ENCODE data around the gene OSM. TPM values are rescaled to one million over a fixed set of nuclear protein-coding genes. Genes with fewer than 3 reads are reported as not detected.

OSM gene
- polyA plus RNA-seq, 3 donors = 48.0 to 295 (median 146) TPM

DNA sequence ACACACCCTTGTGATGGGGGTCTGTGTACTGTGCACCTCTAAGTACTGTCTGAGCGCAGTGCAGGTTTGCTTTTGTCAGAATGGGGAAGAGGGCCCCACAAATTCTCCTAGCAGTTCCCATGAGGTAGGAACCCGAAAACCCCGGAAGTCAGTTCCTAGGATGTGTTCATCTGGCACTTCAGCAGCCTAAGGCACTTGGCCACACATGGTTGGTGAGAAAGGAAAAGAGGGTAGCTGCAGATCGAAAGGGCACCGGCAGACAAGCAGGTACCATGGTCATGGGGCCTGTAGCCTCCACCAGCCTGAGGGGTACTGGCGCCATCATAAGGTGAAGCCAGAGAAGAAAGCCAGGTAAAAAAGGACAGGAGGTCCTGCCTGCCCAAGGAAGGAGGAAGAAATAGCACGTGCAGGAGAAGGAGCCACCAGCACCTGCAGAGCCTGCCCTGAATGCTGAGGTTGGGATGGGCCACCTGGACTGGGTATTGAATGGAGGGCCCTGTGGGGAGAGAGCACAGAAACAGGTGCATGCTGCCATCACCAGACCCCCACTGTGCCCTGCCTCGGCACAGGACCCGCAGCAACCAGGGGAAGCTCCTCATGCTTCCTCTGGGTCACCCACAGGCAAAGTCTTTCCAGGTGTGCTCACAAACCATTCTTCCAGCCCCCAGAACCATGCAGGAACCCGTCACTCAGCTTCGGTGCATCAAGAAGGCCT lies 30.8 kb upstream of the OSM start:
- no peak for DNase-seq
- TF ChIP-seq, protein P1, sequence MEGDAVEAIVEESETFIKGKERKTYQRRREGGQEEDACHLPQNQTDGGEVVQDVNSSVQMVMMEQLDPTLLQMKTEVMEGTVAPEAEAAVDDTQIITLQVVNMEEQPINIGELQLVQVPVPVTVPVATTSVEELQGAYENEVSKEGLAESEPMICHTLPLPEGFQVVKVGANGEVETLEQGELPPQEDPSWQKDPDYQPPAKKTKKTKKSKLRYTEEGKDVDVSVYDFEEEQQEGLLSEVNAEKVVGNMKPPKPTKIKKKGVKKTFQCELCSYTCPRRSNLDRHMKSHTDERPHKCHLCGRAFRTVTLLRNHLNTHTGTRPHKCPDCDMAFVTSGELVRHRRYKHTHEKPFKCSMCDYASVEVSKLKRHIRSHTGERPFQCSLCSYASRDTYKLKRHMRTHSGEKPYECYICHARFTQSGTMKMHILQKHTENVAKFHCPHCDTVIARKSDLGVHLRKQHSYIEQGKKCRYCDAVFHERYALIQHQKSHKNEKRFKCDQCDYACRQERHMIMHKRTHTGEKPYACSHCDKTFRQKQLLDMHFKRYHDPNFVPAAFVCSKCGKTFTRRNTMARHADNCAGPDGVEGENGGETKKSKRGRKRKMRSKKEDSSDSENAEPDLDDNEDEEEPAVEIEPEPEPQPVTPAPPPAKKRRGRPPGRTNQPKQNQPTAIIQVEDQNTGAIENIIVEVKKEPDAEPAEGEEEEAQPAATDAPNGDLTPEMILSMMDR (IDR thresholded peaks at IDR 0.05) = no peak
- Histone ChIP-seq H3K9ac (ENCODE audit: insufficient read depth, low read length, poor library complexity, severe bottlenecking) (no peak overlapping the region), H4K20me1 (ENCODE audit: insufficient read depth, low read length) (peaks cover 48% of the 10 kb centered on the region), H3K4me2 (replicated peaks; ENCODE audit: extremely low read depth, low read length, poor library complexity, severe bottlenecking) (no peak overlapping the region), H3K4me3 (replicated peaks in 1 of 3; ENCODE audit: low read depth in 2 of 3, low read length in 3 of 3) (no peak overlapping the region), H3K4me1 (ENCODE audit: control insufficient read depth in 1 of 2, insufficient read depth in 2 of 2, low read length in 2 of 2) (peaks cover 16% of the 10 kb centered on the region in 2 donors), H3K27ac (ENCODE audit: low read depth in 1 of 2, low read length in 2 of 2) (no peak overlapping the region), H3K79me2 (ENCODE audit: insufficient read depth, low read length) (no peaks in the 10 kb centered on the region), H3K36me3 (replicated peaks in 1 of 2; ENCODE audit: control insufficient read depth in 1 of 2, insufficient read depth in 2 of 2, low read length in 2 of 2) (peaks cover 72 to 88% of the 10 kb centered on the region in 2 donors), H3K27me3 (ENCODE audit: control insufficient read depth in 2 of 2, insufficient read depth in 2 of 2, low read length in 2 of 2) (no peaks in the 10 kb centered on the region), H2AFZ (ENCODE audit: insufficient read depth, low read depth, low read length, poor library complexity, severe bottlenecking) (no peak overlapping the region), H3K9me3 (replicated peaks in 1 of 2; ENCODE audit: control insufficient read depth in 1 of 2, insufficient read depth in 1 of 2, low read length in 2 of 2) (no peaks in the 10 kb centered on the region)
- intact Hi-C loops (cut with micrococcal nuclease) = no loop called here
- Mint-ChIP-seq H3K4me3 (no peak overlapping the region), H3K4me1 (peaks cover 22% of the 10 kb centered on the region), H3K36me3 (peaks cover 86 to 89% of the 10 kb centered on the region in 2 donors), H3K27ac (peak overlapping the region in 1 of 7 donors; percentile 41), H3K27me3 (ENCODE audit: low read depth in 3 of 3) (peaks cover 0 to 3% (median 2%) of the 10 kb centered on the region in 3 donors), H3K9me3 (no peaks in the 10 kb centered on the region)
- WGBS (ENCODE audit: insufficient coverage) = 95% methylated on average over 11 of the region's 11 CpGs

DNA sequence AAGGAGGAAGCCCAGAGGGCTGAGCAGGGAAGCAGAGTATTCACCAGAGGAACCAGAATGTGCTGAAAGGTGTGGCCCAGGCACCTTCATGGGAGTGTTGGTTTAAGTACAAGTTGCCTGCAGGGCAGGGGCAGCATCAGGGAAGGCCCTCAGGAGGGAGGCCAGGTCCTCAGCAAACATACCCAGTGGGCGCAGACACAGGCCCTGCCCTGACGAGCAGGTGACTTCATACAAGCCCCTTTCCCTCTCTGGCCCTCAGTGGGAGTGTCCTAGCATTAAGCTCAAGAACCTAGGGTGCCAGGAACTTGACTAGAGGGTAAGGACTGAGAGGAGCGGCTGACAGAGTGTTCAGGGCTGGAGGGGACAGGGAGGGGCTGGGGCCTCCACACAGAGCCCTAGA lies 30.2 kb upstream of the OSM start:
- WGBS (ENCODE audit: insufficient coverage) = 100% methylated on average over 3 of the region's 3 CpGs
- DNase-seq = no peak
- no peak overlapping the region for H3K9ac ChIP-seq (ENCODE audit: insufficient read depth, low read length, poor library complexity, severe bottlenecking)
- peaks cover 0 to 3% (median 2%) of the 10 kb centered on the region in 3 donors for H3K27me3 Mint-ChIP-seq (ENCODE audit: low read depth in 3 of 3)
- peaks cover 16% of the 10 kb centered on the region for H3K4me1 Mint-ChIP-seq
- H3K4me3 ChIP-seq (replicated peaks in 1 of 3; ENCODE audit: low read depth in 2 of 3, low read length in 3 of 3) = no peak overlapping the region
- TF ChIP-seq, protein P1 (IDR thresholded peaks at IDR 0.05) = no peak
- no peak overlapping the region for H3K27ac Mint-ChIP-seq
- peaks cover 77 to 94% of the 10 kb centered on the region in 2 donors for H3K36me3 ChIP-seq (replicated peaks in 1 of 2; ENCODE audit: control insufficient read depth in 1 of 2, insufficient read depth in 2 of 2, low read length in 2 of 2)
- no peaks in the 10 kb centered on the region for H3K9me3 ChIP-seq (replicated peaks in 1 of 2; ENCODE audit: control insufficient read depth in 1 of 2, insufficient read depth in 1 of 2, low read length in 2 of 2)
- H3K36me3 Mint-ChIP-seq = peaks cover 90 to 95% of the 10 kb centered on the region in 2 donors
- no peaks in the 10 kb centered on the region for H3K27me3 ChIP-seq (ENCODE audit: control insufficient read depth in 2 of 2, insufficient read depth in 2 of 2, low read length in 2 of 2)
- no peak overlapping the region for H3K4me2 ChIP-seq (replicated peaks; ENCODE audit: extremely low read depth, low read length, poor library complexity, severe bottlenecking)
- peaks cover 45% of the 10 kb centered on the region for H4K20me1 ChIP-seq (ENCODE audit: insufficient read depth, low read length)
- H2AFZ ChIP-seq (ENCODE audit: insufficient read depth, low read depth, low read length, poor library complexity, severe bottlenecking) = no peak overlapping the region
- H3K4me3 Mint-ChIP-seq = no peak overlapping the region
- H3K4me1 ChIP-seq (ENCODE audit: control insufficient read depth in 1 of 2, insufficient read depth in 2 of 2, low read length in 2 of 2) = peaks cover 10% of the 10 kb centered on the region in 2 donors
- no peaks in the 10 kb centered on the region for H3K79me2 ChIP-seq (ENCODE audit: insufficient read depth, low read length)
- no peaks in the 10 kb centered on the region for H3K9me3 Mint-ChIP-seq
- H3K27ac ChIP-seq (ENCODE audit: low read depth in 1 of 2, low read length in 2 of 2) = no peak overlapping the region
- intact Hi-C loops (cut with micrococcal nuclease) = no loop called here

Measured in CD14-positive monocyte (primary cell).